HG03097 (cell line): ENCODE measurements around the gene TUBA8.
"Not testable (repeated sequence)": the region's sequence is repeated elsewhere in the genome, so short reads cannot be mapped to it uniquely, and the experiment has no call there.

ENCODE experiments used
- ATAC-seq: cut with Tn5 transposase; IDR thresholded peaks from one replicate; pipeline ENCODE4 v1.9.1; 2021; ENCODE audit not compliant: unreplicated experiment, low FRiP score

TUBA8 gene

DNA sequence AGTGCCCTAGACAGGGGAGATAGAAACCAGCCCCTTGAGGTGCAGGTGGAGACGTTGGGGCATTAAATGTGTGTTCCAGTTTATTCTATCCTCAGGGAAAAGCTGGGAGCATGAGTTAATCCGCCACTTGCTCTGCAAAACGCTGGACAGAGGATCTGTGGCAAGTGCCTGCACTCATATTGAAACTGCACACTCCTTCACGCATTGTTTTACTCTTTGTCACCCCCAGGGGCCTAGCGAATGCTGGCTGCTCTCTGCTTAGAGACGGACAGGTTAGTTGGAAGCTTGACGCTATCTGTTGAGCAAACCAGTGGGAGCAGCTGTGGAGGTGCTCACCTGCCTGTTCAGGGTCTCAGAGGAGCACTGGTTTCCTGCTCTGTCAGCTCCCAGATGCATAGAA, 53.2 kb downstream of the TUBA8 start:
- ATAC-seq = not testable (repeated sequence)

DNA sequence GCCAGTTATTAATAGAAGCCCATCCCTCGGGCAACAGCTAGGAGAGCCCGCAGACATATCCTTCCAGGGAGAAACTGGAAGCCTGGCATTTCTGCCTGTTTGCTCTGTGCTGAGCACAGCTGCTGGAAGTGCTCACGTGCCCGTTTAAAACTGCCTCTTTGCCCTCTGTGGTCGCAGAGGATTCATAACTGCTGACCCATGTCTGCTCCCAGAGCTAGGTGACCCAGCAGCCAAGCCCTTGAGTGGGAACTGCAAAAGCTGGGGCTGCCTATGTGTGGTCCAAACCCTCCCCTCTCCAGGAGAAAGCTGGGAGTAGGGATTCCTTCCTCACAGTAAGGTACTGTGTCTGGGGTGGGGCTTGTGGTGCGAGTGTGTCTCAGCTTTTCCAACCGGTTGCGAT, 54.0 kb downstream of the TUBA8 start:
- ATAC-seq = not testable (repeated sequence)

DNA sequence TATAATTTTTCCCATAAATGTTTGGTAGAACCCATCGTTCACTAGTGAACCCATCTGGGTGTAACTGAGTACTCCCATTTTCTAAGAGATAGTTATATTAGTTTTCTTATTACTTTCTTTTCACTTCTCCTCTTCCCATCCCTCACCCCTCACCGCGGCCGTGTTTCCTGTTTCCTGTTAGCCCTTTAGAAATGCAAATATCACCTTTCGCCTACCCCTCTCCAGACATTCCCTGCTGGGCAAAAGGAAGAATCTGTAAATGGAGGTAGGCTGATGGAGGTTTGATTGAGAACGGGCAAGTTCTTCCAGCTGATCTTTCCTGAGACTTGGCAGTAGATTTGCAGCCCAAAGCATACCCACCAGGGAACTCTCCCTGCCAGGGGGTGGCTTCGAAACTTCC, 54.7 kb downstream of the TUBA8 start:
- ATAC-seq = not testable (repeated sequence)

DNA sequence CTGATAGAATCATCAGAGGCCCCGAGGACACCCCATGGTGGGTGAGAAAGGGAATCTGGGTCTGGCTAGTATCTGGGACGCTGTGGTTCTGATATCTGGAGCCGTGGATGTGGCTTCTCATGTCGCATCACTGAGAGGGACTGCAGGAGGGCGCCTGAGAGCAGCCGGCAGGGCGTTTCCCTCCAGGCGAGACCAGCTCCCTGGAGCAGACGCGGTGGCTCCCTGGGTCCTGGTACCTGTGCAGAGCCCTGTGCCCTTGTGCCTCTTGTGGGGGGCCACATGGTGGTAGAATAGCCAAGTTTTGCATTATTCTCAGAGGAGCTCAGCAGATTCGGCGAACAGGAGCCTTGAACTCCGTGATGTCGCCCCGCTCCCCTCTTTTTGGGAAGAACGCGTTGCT, 59.7 kb downstream of the TUBA8 start:
- not testable (repeated sequence) for ATAC-seq

DNA sequence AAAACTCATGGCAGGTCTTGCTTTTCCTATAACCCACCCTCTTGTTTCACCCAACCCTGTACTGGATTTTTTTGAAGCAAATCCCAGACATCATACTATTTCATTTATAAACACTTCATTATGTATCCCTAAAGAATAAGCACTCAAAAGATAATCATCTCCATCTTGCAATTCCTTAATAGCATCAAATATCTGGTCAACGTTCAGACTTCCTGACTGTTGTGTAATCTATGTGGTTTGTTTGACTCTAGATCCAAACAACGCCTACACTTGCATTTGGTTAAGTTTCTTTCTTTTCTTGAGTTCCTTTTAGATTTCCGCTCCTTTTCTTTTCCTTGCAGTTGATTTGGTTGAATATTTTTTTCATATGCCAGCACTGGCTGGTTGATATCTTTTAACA, 61.6 kb downstream of the TUBA8 start:
- ATAC-seq = not testable (repeated sequence)

DNA sequence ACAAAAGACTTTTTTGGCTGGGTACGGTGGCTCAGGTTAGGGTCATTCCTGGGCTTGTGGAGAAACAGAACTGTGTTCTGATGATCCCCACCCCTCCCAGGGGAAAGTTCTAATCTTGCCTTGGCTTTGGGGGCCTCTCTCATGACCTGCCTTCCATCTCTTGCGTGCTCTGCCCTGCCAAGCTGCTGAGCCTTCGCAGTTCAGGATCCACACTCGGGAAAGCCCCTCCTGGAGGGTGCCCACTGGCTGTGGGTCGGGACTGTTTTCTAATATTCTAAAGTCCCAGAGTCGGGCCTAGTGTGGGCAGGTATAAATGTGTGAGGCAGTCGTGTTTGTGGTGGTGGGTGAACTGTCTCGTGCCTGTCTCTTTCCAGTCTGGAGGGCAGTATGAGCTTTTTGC, 62.2 kb downstream of the TUBA8 start:
- ATAC-seq = not testable (repeated sequence)

DNA sequence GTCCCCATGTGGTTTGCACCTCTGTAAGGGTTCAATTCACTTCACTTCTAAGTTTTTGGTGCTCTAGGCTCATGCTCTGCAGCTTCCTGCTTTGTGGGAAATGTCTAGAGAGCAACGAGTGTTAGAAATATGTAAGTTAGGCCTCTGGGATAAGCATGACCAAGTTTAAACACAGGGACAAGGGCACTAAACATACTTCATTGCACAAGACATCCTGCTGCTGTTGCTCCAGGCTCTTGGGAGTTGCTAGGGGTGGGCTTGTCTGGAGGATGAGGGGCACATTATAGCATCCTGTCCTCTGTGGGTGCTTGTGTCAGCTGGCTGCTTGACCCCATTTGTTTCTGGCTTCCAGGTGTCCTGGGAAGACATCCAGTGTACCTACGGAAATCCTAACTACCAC, 62.8 kb downstream of the TUBA8 start:
- not testable (repeated sequence) for ATAC-seq
